ENCODE results near the gene INPP5E. TPM values are rescaled to one million over a fixed set of nuclear protein-coding genes. Genes with fewer than 3 reads are reported as not detected.
"Not testable (repeated sequence)": the region's sequence is repeated elsewhere in the genome, so short reads cannot be mapped to it uniquely, and the experiment has no call there.

The INPP5E gene
- total RNA-seq, 2 experiments from 2014 or later = 13.9 to 14.8 TPM

DNA sequence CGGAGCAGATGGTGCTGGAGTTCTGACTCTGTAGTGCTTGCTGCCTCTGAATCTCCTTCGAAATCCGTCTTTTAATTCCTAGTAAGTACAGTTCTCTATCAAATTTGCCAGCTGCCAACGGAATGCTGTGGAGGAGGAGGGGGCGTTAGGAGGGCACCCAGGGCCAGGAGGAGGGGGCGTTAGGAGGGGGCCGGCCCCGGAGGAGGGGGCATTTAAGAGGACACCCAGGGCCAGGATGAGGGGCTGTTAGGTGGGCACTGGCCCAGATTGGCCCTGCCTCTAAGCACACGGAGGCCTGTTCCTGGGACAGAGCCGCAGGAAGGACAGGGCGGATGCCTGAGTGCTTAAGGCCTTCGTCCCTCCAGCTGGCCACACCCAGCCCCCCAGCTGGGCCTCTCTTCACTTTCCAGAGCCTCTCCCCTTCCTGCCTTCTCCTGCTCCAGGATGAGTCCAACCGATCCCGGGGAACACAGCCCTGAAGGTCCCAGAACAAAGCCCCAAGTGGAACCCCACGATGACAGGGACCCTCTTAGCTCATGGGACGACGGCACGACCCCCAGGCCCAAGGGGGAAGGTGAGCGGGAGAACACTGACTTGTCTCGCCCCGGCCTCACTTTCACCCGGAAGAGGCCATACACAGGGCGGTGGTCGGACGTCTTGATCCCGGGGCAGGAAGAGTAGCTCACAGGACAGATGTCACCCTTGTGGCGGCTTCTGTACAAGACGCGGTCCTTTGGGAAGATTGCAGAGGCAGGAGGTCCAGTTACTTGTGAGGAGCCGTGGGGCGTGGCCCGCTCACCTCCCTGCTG lies 9.8 kb downstream of the INPP5E start:
- intact Hi-C loops (cut with micrococcal nuclease) = no loop called here
- Mint-ChIP-seq H3K4me3 (no peak overlapping the region), H3K27me3 (ENCODE audit: low read depth) (no peaks in the 10 kb centered on the region), H3K27ac (no peak overlapping the region), H3K4me1 (ENCODE audit: low read depth) (no peaks in the 10 kb centered on the region), H3K9me3 (no peaks in the 10 kb centered on the region), H3K36me3 (ENCODE audit: low read depth) (peaks cover 4% of the 10 kb centered on the region)
- DNase-seq = no peak
- CTCF ChIA-PET = no interaction called here

DNA sequence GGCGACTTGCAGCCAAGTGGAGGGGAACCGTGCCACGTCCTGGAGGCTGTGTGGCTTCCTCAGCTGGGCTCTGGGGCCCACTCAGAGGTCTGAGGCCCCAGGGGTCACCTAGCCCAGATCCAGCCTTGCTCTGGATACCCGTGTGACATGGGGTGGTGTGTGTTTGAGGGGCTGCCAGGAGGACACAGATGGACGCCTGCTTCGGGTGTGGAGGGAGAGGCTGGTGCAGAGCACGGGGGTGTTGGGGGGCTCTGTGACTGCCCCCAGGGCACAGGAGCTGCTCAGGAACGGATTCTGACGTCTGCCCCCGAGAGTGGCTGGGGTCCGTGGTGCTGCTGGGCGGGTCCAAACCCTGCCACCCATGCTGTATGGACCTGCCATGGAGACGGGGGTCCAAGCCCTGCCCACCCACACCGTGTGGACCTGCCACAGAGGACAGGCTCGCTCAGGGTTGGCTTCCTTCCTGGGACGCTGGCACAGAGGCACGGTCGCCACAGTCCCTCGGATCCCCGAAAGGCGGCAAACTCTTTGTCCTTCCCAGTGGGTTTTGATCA lies 10.5 kb downstream of the INPP5E start:
- peaks cover 5% of the 10 kb centered on the region for H3K36me3 Mint-ChIP-seq (ENCODE audit: low read depth)
- no peak overlapping the region for H3K4me3 Mint-ChIP-seq
- intact Hi-C loops (cut with micrococcal nuclease) = no loop called here
- H3K4me1 Mint-ChIP-seq (ENCODE audit: low read depth) = no peaks in the 10 kb centered on the region
- CTCF ChIA-PET = no interaction called here
- H3K27ac Mint-ChIP-seq = no peak overlapping the region
- no peaks in the 10 kb centered on the region for H3K9me3 Mint-ChIP-seq
- no peaks in the 10 kb centered on the region for H3K27me3 Mint-ChIP-seq (ENCODE audit: low read depth)
- DNase-seq = no peak

DNA sequence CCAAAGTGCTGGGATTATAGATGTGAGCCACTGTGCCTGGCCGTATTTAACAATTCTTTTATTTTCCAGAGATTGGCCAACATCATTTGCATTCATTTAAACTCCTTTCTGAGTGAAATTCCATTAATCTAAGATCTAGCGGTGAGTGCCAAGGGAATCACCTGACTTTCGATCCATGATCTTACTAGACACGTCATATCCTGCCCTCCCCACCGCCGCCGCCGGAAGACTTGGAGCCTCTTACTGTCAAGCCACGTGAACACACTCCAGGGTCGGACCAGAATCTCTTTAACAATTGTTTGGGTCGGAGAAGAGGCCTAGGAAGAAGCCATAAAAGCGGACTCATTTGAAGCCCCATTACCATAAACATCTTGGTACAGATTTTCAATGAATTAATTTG lies 12.9 kb downstream of the INPP5E start:
- Mint-ChIP-seq H3K27me3 (ENCODE audit: low read depth) (no peaks in the 10 kb centered on the region), H3K4me1 (ENCODE audit: low read depth) (no peaks in the 10 kb centered on the region), H3K36me3 (ENCODE audit: low read depth) (peaks cover 14% of the 10 kb centered on the region), H3K4me3 (no peak overlapping the region), H3K9me3 (no peaks in the 10 kb centered on the region), H3K27ac (no peak overlapping the region)
- intact Hi-C loops (cut with micrococcal nuclease) = no loop called here
- DNase-seq = no peak
- CTCF ChIA-PET = interaction anchor here (0.6 to 2.0 kb wide), 2 partner anchors 14 to 28 kb away, joined by 3 to 5 read pairs; no protein-coding TSS in a partner anchor

DNA sequence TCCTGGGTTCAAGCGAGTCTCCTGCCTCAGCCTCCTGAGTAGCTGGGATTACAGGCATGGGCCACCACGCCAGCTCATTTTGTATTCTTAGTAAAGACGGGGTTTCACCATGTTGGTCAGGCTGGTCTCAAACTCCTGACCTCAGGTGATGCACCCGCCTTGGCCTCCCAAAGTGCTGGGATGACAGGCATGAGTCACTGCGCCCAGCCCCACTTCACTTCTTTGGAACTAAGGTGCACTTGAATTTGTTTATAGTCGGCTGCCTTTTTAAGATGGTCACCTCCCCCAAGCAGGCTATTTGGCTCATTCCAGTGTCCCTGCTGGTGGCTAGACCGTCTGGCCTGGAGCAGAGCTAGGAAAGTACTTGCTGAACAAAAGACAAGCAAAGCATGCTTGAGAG lies 14.3 kb downstream of the INPP5E start:
- H3K4me3 Mint-ChIP-seq; intact Hi-C loops (cut with micrococcal nuclease); H3K9me3 Mint-ChIP-seq; H3K27me3 Mint-ChIP-seq (ENCODE audit: low read depth); H3K27ac Mint-ChIP-seq; DNase-seq; H3K4me1 Mint-ChIP-seq (ENCODE audit: low read depth): not testable (repeated sequence)
- H3K36me3 Mint-ChIP-seq (ENCODE audit: low read depth) = peaks cover 18% of the 10 kb centered on the region
- CTCF ChIA-PET = interaction anchor here (2.0 kb wide), 1 partner anchor 15 kb away, joined by 5 read pairs; no protein-coding TSS in a partner anchor

DNA sequence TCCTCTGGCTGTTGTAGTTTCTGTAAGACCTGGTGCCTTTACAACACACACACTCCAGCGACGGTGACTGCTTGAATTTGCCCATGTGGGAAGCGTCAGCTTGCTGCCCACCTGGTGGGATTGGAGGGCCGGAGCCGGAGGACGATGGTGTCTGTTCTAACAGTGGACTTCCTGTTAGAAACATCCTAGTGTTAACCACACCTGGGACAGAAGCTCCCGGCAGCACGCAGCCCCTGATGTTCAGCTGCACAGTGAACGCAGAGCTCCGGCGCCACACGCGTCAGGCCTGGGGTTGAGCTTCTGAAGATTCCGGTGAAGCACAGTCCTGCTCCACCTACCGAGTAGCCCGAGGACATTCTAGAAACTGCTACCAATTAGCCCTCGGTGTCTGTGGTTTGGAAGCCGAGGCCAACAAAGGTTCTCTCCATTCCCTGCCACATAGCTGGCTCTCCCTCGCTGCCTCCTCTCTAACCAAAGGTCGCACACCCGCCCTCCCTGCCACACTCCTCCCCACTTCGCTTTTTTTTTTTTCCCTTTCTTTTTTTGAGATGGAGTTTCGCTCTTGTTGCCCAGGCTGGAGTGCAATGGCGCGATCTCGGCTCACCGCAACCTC lies 14.8 kb downstream of the INPP5E start:
- no peak overlapping the region for H3K27ac Mint-ChIP-seq
- no peak overlapping the region for H3K4me3 Mint-ChIP-seq
- H3K27me3 Mint-ChIP-seq (ENCODE audit: low read depth) = no peaks in the 10 kb centered on the region
- no peak for DNase-seq
- intact Hi-C loops (cut with micrococcal nuclease) = loop anchor here (5.0 kb wide), 1 partner anchor 52 kb away; no protein-coding TSS in a partner anchor
- no peaks in the 10 kb centered on the region for H3K9me3 Mint-ChIP-seq
- no peaks in the 10 kb centered on the region for H3K4me1 Mint-ChIP-seq (ENCODE audit: low read depth)
- CTCF ChIA-PET = interaction anchor here (2.0 kb wide), 1 partner anchor 15 kb away, joined by 5 read pairs; no protein-coding TSS in a partner anchor
- peaks cover 18% of the 10 kb centered on the region for H3K36me3 Mint-ChIP-seq (ENCODE audit: low read depth)

DNA sequence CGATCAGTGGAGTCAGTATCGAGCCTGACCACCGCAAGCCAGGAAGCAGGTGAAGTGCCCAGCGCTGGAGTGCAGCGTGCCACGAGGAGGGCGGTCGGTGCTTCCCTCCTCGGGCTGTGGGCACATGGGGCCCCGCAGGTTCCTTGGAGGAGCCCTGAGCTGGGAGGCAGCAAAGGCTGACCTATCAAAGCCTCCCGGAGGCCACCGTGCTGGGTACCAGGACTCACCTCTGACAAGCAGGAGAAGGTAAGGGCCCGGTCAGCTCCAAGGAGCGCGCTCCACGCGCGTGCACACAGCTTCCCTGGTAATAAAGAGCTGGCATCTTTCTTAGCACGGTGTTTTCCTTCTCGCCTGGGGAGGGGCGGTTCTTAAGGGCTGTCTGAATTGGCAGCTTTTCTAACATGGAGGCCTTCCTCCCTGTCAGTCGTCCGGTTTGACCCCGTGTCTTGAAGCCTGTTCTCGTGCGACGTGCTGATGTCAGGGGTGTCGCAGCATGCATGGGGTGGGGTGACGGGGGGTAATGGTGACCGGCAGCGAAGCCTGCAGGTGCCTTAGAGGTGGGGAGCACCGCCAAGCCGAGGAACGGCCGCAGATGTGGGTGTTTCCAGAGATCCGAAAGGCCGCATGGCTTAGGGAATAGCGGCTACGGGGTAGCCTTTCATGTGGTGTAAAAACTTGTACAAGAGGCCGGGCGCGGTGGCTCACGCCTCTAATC lies 16.1 kb downstream of the INPP5E start:
- intact Hi-C loops (cut with micrococcal nuclease) = loop anchor here (5.0 kb wide), 1 partner anchor 54 kb away; no protein-coding TSS in a partner anchor
- no peaks in the 10 kb centered on the region for H3K4me1 Mint-ChIP-seq (ENCODE audit: low read depth)
- H3K4me3 Mint-ChIP-seq = no peak overlapping the region
- CTCF ChIA-PET = no interaction called here
- H3K9me3 Mint-ChIP-seq = no peaks in the 10 kb centered on the region
- H3K27me3 Mint-ChIP-seq (ENCODE audit: low read depth) = no peaks in the 10 kb centered on the region
- H3K36me3 Mint-ChIP-seq (ENCODE audit: low read depth) = peaks cover 23% of the 10 kb centered on the region
- no peak for DNase-seq
- H3K27ac Mint-ChIP-seq = no peak overlapping the region

DNA sequence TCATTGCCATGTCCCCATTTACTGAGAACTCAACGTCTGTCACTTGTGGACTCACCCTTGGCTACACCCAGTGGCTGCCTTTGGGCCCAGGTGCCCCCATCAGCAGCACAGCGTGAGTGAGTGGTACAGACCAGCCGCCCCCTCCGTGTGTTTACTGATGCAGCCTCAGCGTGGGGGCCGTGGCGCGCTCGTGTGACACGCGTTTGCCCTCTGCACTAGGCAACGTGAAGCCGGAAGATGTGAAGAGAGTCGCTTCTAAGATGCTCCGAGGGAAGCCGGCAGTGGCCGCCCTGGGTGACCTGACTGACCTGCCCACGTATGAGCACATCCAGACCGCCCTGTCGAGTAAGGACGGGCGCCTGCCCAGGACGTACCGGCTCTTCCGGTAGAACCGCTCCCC lies 16.8 kb downstream of the INPP5E start:
- no peak overlapping the region for H3K4me3 Mint-ChIP-seq
- no peaks in the 10 kb centered on the region for H3K9me3 Mint-ChIP-seq
- intact Hi-C loops (cut with micrococcal nuclease) = loop anchor here (5.0 kb wide), 1 partner anchor 54 kb away; no protein-coding TSS in a partner anchor
- CTCF ChIA-PET = no interaction called here
- no peaks in the 10 kb centered on the region for H3K27me3 Mint-ChIP-seq (ENCODE audit: low read depth)
- no peaks in the 10 kb centered on the region for H3K4me1 Mint-ChIP-seq (ENCODE audit: low read depth)
- DNase-seq = no peak
- no peak overlapping the region for H3K27ac Mint-ChIP-seq
- peaks cover 24% of the 10 kb centered on the region for H3K36me3 Mint-ChIP-seq (ENCODE audit: low read depth)

DNA sequence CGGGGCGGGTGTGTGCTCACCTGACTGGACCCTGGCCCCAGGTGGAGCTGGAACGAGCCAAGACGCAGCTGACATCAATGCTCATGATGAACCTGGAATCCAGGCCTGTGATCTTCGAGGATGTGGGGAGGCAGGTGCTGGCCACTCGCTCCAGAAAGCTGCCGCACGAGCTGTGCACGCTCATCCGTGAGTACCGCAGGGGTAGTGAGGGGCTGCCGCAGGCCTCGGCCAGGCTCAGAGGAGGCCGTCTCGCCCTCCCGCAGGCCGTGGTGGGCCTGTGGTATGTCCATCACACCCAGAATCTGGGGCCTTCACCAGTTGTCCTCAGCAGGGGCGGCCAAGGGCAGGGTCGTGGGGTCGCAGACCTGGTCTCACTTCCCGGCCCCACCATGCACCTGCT lies 17.9 kb downstream of the INPP5E start:
- no peak overlapping the region for H3K27ac Mint-ChIP-seq
- no peak for DNase-seq
- H3K4me1 Mint-ChIP-seq (ENCODE audit: low read depth) = no peaks in the 10 kb centered on the region
- peaks cover 28% of the 10 kb centered on the region for H3K36me3 Mint-ChIP-seq (ENCODE audit: low read depth)
- no peak overlapping the region for H3K4me3 Mint-ChIP-seq
- H3K9me3 Mint-ChIP-seq = no peaks in the 10 kb centered on the region
- CTCF ChIA-PET = no interaction called here
- no peaks in the 10 kb centered on the region for H3K27me3 Mint-ChIP-seq (ENCODE audit: low read depth)
- intact Hi-C loops (cut with micrococcal nuclease) = loop anchor here (5.0 kb wide), 1 partner anchor 56 kb away; no protein-coding TSS in a partner anchor

DNA sequence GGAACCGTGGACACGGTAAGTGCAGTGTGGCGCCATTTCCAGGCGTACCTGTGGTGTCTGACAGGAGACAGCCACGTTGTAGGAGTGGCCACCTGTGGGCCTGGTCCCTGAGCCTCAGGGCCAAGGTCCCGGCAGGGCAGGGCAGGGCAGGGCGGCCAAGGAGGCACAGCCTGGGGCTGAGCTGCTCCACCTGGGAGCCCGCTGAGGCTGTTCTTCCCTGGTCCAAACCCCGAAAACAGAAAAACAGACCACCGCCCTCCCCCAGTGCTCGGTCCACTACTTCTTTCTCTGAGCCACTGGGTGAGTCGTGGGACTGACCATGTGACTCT lies 20.6 kb downstream of the INPP5E start:
- H3K36me3 Mint-ChIP-seq (ENCODE audit: low read depth) = peaks cover 29% of the 10 kb centered on the region
- no peak for DNase-seq
- no peak overlapping the region for H3K27ac Mint-ChIP-seq
- H3K4me1 Mint-ChIP-seq (ENCODE audit: low read depth) = no peaks in the 10 kb centered on the region
- CTCF ChIA-PET = no interaction called here
- no peaks in the 10 kb centered on the region for H3K9me3 Mint-ChIP-seq
- intact Hi-C loops (cut with micrococcal nuclease) = no loop called here
- H3K4me3 Mint-ChIP-seq = no peak overlapping the region
- H3K27me3 Mint-ChIP-seq (ENCODE audit: low read depth) = no peaks in the 10 kb centered on the region

DNA sequence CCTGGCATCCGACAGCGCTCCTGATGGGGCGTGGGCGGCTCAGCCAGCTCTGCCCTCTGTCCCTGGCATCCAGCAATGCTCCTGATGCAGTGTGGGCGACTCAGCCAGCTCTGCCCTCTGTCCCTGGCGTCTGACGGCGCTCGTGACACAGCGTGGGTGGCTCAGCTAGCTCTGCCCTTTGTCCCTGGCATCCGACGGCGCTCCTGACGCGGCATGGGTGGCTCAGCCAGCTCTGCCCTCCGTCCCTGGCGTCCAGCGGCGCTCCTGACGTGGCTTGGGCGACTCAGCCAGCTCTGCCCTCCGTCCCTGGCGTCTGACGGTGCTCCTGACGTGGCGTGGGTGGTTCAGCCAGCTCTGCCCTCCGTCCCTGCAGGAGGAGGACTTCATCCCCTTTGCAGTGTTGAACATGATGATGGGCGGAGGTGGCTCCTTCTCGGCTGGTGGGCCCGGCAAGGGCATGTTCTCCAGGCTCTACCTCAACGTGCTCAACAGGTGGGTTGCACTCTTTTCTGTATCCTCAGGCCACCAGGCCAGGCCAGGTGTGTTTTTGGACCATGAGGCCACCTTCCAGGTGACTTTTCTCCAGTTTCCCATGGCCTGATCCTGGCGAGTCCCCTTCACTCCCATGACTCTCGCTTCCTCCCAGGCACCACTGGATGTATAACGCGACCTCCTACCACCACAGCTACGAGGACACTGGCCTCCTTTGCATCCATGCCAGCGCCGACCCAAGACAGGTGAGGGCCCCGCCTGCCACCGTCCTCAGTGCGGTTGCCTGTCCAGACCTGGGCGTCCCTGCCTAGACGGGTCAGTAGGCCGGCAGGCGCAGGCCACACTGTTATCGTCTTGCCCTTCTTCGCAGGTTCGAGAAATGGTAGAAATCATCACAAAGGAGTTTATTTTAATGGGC lies 21.2 kb downstream of the INPP5E start:
- no peak for DNase-seq
- Mint-ChIP-seq H3K4me3 (no peak overlapping the region), H3K36me3 (ENCODE audit: low read depth) (peaks cover 33% of the 10 kb centered on the region), H3K9me3 (no peaks in the 10 kb centered on the region), H3K4me1 (ENCODE audit: low read depth) (no peaks in the 10 kb centered on the region), H3K27me3 (ENCODE audit: low read depth) (no peaks in the 10 kb centered on the region), H3K27ac (no peak overlapping the region)
- intact Hi-C loops (cut with micrococcal nuclease) = no loop called here
- CTCF ChIA-PET = no interaction called here

DNA sequence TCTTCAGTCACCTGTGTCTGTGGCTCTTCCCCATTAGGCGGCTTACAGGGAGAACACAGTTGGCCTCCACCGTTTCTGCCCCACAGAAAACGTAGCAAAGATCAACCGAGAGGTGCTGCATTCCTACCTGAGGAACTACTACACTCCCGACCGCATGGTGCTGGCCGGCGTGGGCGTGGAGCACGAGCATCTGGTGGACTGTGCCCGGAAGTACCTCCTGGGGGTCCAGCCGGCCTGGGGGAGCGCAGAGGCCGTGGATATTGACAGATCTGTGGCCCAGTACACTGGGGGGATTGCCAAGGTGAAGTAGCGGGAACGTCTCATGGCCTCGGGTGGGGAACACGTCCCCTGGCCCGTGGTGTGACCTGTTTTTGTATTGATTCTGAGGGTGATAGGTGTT lies 22.7 kb downstream of the INPP5E start:
- CTCF ChIA-PET = no interaction called here
- Mint-ChIP-seq H3K4me3 (no peak overlapping the region), H3K36me3 (ENCODE audit: low read depth) (peaks cover 39% of the 10 kb centered on the region), H3K4me1 (ENCODE audit: low read depth) (peaks cover 10% of the 10 kb centered on the region), H3K9me3 (no peaks in the 10 kb centered on the region), H3K27ac (no peak overlapping the region), H3K27me3 (ENCODE audit: low read depth) (no peaks in the 10 kb centered on the region)
- DNase-seq = no peak
- intact Hi-C loops (cut with micrococcal nuclease) = no loop called here

DNA sequence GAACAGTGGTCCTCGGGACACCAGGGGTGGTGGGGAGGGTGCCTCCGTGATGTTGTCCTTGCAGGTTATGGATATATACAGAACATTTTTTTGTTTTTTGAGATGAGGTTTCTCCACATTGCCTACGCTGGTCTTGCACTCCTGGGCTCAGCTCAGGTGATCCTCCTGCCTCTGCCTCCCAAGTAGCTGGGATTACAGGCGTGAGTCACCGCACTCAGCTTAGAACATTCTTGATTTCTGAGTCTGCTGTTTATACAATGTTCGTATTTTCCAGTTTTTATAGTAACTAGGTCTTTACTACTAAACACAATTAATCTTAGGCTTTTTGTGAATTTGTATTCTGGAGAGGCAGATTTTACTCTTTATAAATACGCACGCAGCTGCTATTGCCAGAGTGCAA lies 23.2 kb downstream of the INPP5E start:
- DNase-seq = no peak
- no peak overlapping the region for H3K4me3 Mint-ChIP-seq
- CTCF ChIA-PET = no interaction called here
- peaks cover 15% of the 10 kb centered on the region for H3K4me1 Mint-ChIP-seq (ENCODE audit: low read depth)
- H3K27me3 Mint-ChIP-seq (ENCODE audit: low read depth) = no peaks in the 10 kb centered on the region
- intact Hi-C loops (cut with micrococcal nuclease) = no loop called here
- no peaks in the 10 kb centered on the region for H3K9me3 Mint-ChIP-seq
- H3K27ac Mint-ChIP-seq = no peak overlapping the region
- peaks cover 41% of the 10 kb centered on the region for H3K36me3 Mint-ChIP-seq (ENCODE audit: low read depth)
